Endodermal cell (in vitro differentiated cells): ENCODE data around the gene HNRNPK. TPM values are rescaled to one million over a fixed set of nuclear protein-coding genes. Genes with fewer than 3 reads are reported as not detected.

Experiments used
- DNase-seq: peaks from one replicate; pipeline ENCODE4 v3.0.0-alpha.2; 2017
- H3K27ac ChIP-seq: 2 replicates; pipeline ENCODE4 v1.5.1; 2013; ENCODE audit warnings: mild to moderate bottlenecking, low read depth, low read length, moderate library complexity
- H3K27me3 ChIP-seq: 2 replicates; pipeline ENCODE4 v1.6.1; 2013; ENCODE audit warnings: mild to moderate bottlenecking, low read length, moderate library complexity; ENCODE audit not compliant: insufficient read depth, control insufficient read depth, poor library complexity, severe bottlenecking
- H3K36me3 ChIP-seq: 2 replicates; pipeline ENCODE4 v1.7.0; 2013; ENCODE audit warnings: mild to moderate bottlenecking, low read length, moderate library complexity; ENCODE audit not compliant: control insufficient read depth, insufficient read depth
- H3K4me1 ChIP-seq: one replicate; pipeline ENCODE4 v1.7.0; 2013; ENCODE audit warnings: low read length; ENCODE audit not compliant: control insufficient read depth, insufficient read depth
- H3K4me3 ChIP-seq: 2 replicates; pipeline ENCODE4 v1.5.1; 2013; ENCODE audit warnings: mild to moderate bottlenecking, low read length, moderate library complexity
- H3K9ac ChIP-seq: 2 replicates; pipeline ENCODE4 v1.6.1; 2013; ENCODE audit warnings: mild to moderate bottlenecking, low read length, moderate library complexity; ENCODE audit not compliant: poor library complexity, severe bottlenecking; ENCODE audit errors: extremely low read depth
- H3K9me3 ChIP-seq: 2 replicates; pipeline ENCODE4 v1.6.1; 2013; ENCODE audit warnings: mild to moderate bottlenecking, low read length, moderate library complexity; ENCODE audit not compliant: control insufficient read depth
- H3K27ac Mint-ChIP-seq: 2 replicates; pipeline ENCODE4 v1.8.0; 2020; ENCODE audit warnings: mixed read lengths
- H3K27me3 Mint-ChIP-seq: 2 replicates; pipeline ENCODE4 v1.8.0; 2021; ENCODE audit warnings: mild to moderate bottlenecking, mixed read lengths; ENCODE audit not compliant: insufficient read depth
- H3K36me3 Mint-ChIP-seq: 2 replicates; pipeline ENCODE4 v1.8.0; 2020; ENCODE audit warnings: low read depth, mixed read lengths
- H3K4me1 Mint-ChIP-seq: 2 replicates; pipeline ENCODE4 v1.8.0; 2020; ENCODE audit warnings: mixed read lengths
- H3K4me3 Mint-ChIP-seq: 2 replicates; pipeline ENCODE4 v1.8.0; 2020; ENCODE audit warnings: mild to moderate bottlenecking, moderate library complexity, mixed read lengths
- H3K9me3 Mint-ChIP-seq: 2 replicates; pipeline ENCODE4 v1.8.0; 2020; ENCODE audit warnings: mild to moderate bottlenecking, mixed read lengths
- CTCF ChIP-seq: fragments of 200-600 bp; sonication (generic); conservative IDR thresholded peaks from 2 replicates; pipeline ENCODE4 v1.5.0; 2021; ENCODE audit warnings: antibody characterized with exemption, mild to moderate bottlenecking
- WGBS, 2 experiments: methylation state at CpG; one replicate each; pipeline versions ENCODE4 v1.1.5 to v1.1.7; 2013; ENCODE audit warnings: missing lambda C conversion rate in 2 of 2, mixed read lengths in 1 of 2; ENCODE audit not compliant: insufficient coverage in 1 of 2, insufficient read length in 1 of 2; 5-methylcytosine and 5-hydroxymethylcytosine counted together
- total RNA-seq, 2 donors: library from RNA; stranded (reverse); fragmentation: NEBNext Ultra II Directional in 1 of 2; extraction: Animal tissue kit (Norgen Biotek cat#: 25700) in 1 of 2; gene quantifications; 2 replicates in 1 of 2; 3 replicates in 1 of 2; pipeline ENCODE4 v1.2.1, GENCODE V29; 2021

HNRNPK gene
- total RNA-seq, 2 donors from 2014 or later = 714 to 780 TPM

DNA sequence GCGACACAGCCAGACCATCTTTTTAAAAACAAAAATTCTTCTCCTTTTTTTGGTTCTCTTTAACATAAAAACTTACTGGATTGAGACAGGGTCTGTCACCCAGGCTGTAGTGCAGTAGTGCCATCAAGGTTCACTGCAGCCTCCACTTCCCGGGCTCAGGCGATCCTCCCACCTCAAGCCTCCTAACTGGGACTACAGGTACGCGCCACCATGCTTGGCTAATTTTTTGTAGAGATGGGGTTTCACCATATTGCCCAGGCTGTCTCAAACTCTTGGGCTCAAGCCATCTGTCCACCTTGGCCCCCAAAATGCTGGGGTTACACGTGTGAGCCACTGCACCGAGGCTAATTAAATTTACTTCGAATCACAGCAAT is 13.8 kb downstream of the HNRNPK start:
- Mint-ChIP-seq H3K27me3 (no peaks in the 10 kb centered on the region), H3K4me1 (no peaks in the 10 kb centered on the region), H3K27ac (no peak overlapping the region), H3K9me3 (no peaks in the 10 kb centered on the region), H3K4me3 (no peak overlapping the region), H3K36me3 (peaks cover 42% of the 10 kb centered on the region)
- 93 to 95% methylated on average over 3 to 8 of the region's 8 CpGs for WGBS, 2 experiments
- DNase-seq = no peak
- Histone ChIP-seq H3K4me3 (no peak overlapping the region), H3K36me3 (peaks cover 50% of the 10 kb centered on the region), H3K27ac (peak overlapping the region; percentile 42), H3K9ac (no peak overlapping the region), H3K9me3 (no peaks in the 10 kb centered on the region), H3K4me1 (no peaks in the 10 kb centered on the region), H3K27me3 (no peaks in the 10 kb centered on the region)
- TF ChIP-seq CTCF = no peak

GRCh38 chr9:83965350-83966208 is 14.4 kb downstream of the HNRNPK start:
- no peak overlapping the region for H3K9ac ChIP-seq
- WGBS, 2 experiments = 95% methylated on average over 7 to 11 of the region's 11 CpGs
- no peaks in the 10 kb centered on the region for H3K4me1 ChIP-seq
- peak overlapping the region; percentile 42 for H3K27ac ChIP-seq
- H3K27ac Mint-ChIP-seq = peak overlapping the region; percentile 56
- H3K4me3 Mint-ChIP-seq = no peak overlapping the region
- H3K36me3 ChIP-seq = peaks cover 44% of the 10 kb centered on the region
- H3K9me3 ChIP-seq = no peaks in the 10 kb centered on the region
- H3K27me3 ChIP-seq = no peaks in the 10 kb centered on the region
- DNase-seq = peak; percentile 69
- H3K9me3 Mint-ChIP-seq = no peaks in the 10 kb centered on the region
- TF ChIP-seq CTCF = no peak
- H3K4me1 Mint-ChIP-seq = no peaks in the 10 kb centered on the region
- H3K36me3 Mint-ChIP-seq = peaks cover 36% of the 10 kb centered on the region
- H3K27me3 Mint-ChIP-seq = no peaks in the 10 kb centered on the region
- H3K4me3 ChIP-seq = no peak overlapping the region

DNA sequence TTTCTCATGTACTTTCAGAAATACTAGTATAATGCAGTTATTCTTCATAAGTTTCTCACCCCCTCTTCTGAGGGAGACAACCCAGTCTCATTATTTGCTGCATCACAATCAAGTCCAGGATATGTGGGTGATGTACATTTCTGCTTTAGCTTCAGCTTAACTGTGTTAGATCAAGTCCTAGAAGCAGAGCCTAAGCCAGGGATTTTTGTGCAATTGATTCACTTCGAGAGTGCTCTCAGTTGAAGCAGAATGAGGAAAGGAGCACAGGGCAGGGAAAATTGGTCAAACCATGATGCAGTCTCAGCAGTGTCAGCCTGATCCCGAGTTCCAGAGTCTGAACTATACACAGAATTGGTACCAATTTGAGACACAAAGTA is 15.1 kb downstream of the HNRNPK start:
- Mint-ChIP-seq H3K27me3 (no peaks in the 10 kb centered on the region), H3K36me3 (peaks cover 30% of the 10 kb centered on the region), H3K27ac (peak overlapping the region; percentile 56), H3K9me3 (no peaks in the 10 kb centered on the region), H3K4me1 (no peaks in the 10 kb centered on the region), H3K4me3 (no peak overlapping the region)
- no peak overlapping the region for H3K4me3 ChIP-seq
- H3K27ac ChIP-seq = peak overlapping the region; percentile 16
- DNase-seq = no peak
- H3K27me3 ChIP-seq = no peaks in the 10 kb centered on the region
- no peaks in the 10 kb centered on the region for H3K9me3 ChIP-seq
- no peaks in the 10 kb centered on the region for H3K4me1 ChIP-seq
- no peak overlapping the region for H3K9ac ChIP-seq
- peaks cover 38% of the 10 kb centered on the region for H3K36me3 ChIP-seq
- no peak for TF ChIP-seq CTCF
- 85 to 87% methylated on average over 2 of the region's 2 CpGs for WGBS, 2 experiments
